HepG2 (cell line): ENCODE results near the gene SGMS1.

Experiments used
- CTCF ChIP-seq: sonication (generic); formaldehyde crosslinking; IDR thresholded peaks from 2 replicates; pipeline ENCODE4 v1.5.0; 2020; ENCODE audit warnings: mild to moderate bottlenecking, missing genetic modification reagents, moderate library complexity
- PAX8 ChIP-seq: sonication (generic); formaldehyde crosslinking; IDR thresholded peaks from 2 replicates; pipeline ENCODE4 v1.8.0; 2022; ENCODE audit warnings: mild to moderate bottlenecking, missing genetic modification reagents, borderline replicate concordance
- POLR2A ChIP-seq, 2 experiments: IDR thresholded peaks; 2 replicates each; pipeline ENCODE4 v1.6.1; 2011; ENCODE audit warnings: low read depth in 2 of 2, low read length in 2 of 2, mild to moderate bottlenecking in 1 of 2, moderate library complexity in 1 of 2; ENCODE audit not compliant: insufficient read depth in 1 of 2
- POLR2AphosphoS5 ChIP-seq: IDR thresholded peaks from 2 replicates; pipeline ENCODE4 v1.6.1; 2012; ENCODE audit warnings: low read depth, low read length
- SP1 ChIP-seq, 2 experiments: fragments of 450-650 bp in 1 of 2; sonication (generic) in 1 of 2; formaldehyde crosslinking in 1 of 2; IDR thresholded peaks; 2 replicates each; pipeline versions ENCODE4 v1.4.0 to v1.6.1; 2016 to 2020; ENCODE audit warnings: missing genetic modification reagents in 1 of 2
- SUZ12 ChIP-seq: fragments of 150-350 bp; IDR thresholded peaks from 2 replicates; pipeline ENCODE4 v1.6.1; 2014; ENCODE audit warnings: low read depth, low read length
- TAF15 ChIP-seq: fragments of 200-400 bp; formaldehyde crosslinking; IDR thresholded peaks from one replicate; pipeline ENCODE4 v1.6.1; 2018; ENCODE audit warnings: mild to moderate bottlenecking, low read depth, low read length; ENCODE audit not compliant: poor library complexity, severe bottlenecking
- TEAD2 ChIP-seq: sonication (generic); formaldehyde crosslinking; IDR thresholded peaks from 2 replicates; pipeline ENCODE4 v1.9.0; 2021; ENCODE audit warnings: missing genetic modification reagents
- ZNF3 ChIP-seq: IDR thresholded peaks from 2 replicates; pipeline ENCODE4 v1.7.0; 2017; ENCODE audit warnings: inconsistent platforms
- ZNF407 ChIP-seq: sonication (generic); formaldehyde crosslinking; IDR thresholded peaks from one replicate; pipeline ENCODE4 v1.5.1; 2020; ENCODE audit warnings: mild to moderate bottlenecking, missing genetic modification reagents; ENCODE audit errors: not compliant biosample characterization
- ZNF644 ChIP-seq: IDR thresholded peaks from 2 replicates; pipeline ENCODE4 v1.6.1; 2016; ENCODE audit warnings: low read depth
- ZNF747 ChIP-seq: sonication (generic); formaldehyde crosslinking; IDR thresholded peaks from 2 replicates; pipeline ENCODE4 v1.8.1; 2023; ENCODE audit warnings: missing genetic modification reagents, mild to moderate bottlenecking, borderline replicate concordance

- TF ChIP-seq ZNF644 (CRISPR knock-in tag) (no peak), CTCF (CRISPR knock-in tag) (no peak), POLR2A (IDR thresholded peaks at IDR 0.05; ENCODE audit: insufficient read depth in 1 of 2, low read depth in 2 of 2, low read length in 2 of 2) (no peak), ZNF407 (no peak), ZNF747 (CRISPR knock-in tag) (no peak), PAX8 (CRISPR knock-in tag) (no peak), TEAD2 (CRISPR knock-in tag) (no peak), SUZ12 (no peak), ZNF3 (CRISPR knock-in tag) (no peak), SP1 (IDR thresholded peaks at IDR 0.05) (no peak), SP1 (CRISPR knock-in tag; IDR thresholded peaks at IDR 0.05) (no peak), POLR2AphosphoS5 (no peak), TAF15 (no peak)
Measured at GRCh38 chr10:50375051-50375452, 248.7 kb downstream of the SGMS1 start.
